Right ventricle myocardium inferior (tissue), 1 donor: ENCODE measurements around the gene DYNLL1. TPM values are rescaled to one million over a fixed set of nuclear protein-coding genes. Genes with fewer than 3 reads are reported as not detected.
"Not testable (repeated sequence)": the region's sequence is repeated elsewhere in the genome, so short reads cannot be mapped to it uniquely, and the experiment has no call there.

Experiments used
- ATAC-seq: fragments of 200-7000 bp; cut with Tn5 transposase; one replicate; pipeline ENCODE4 v1.9.1; 2020; ENCODE audit warnings: mild to moderate bottlenecking, moderate library complexity
- DNase-seq: peaks from one replicate; pipeline ENCODE4 v3.0.0; 2021; ENCODE audit errors: missing footprints
- intact Hi-C: fragments of 100-400 bp; cut with DNase I; formaldehyde crosslinking; loops from one replicate; pipeline ENCODE4 v1.11.0; 2022
- long read RNA-seq: library from polyadenylated mRNA; unstranded; transcript quantifications from one replicate; pipeline ENCODE4 v2.0.0, GENCODE V29; 2021
- total RNA-seq: library from RNA; stranded (reverse); fragmentation: NEBNext Ultra II Directional; extraction: Animal tissue kit (Norgen Biotek cat#: 25700); gene quantifications from one replicate; pipeline ENCODE4 v1.2.1, GENCODE V29; 2021
- donor health status: DM: no; HTN: yes; CAD: no; lungs with severe emphysema.

DYNLL1 gene
- total RNA-seq: 166 TPM
- long read RNA-seq, transcript DYNLL1-201 (3 exons, 720 nt): major isoform, 16 of 25 reads
- long read RNA-seq, partial matches to known transcripts: 0 of 25 reads
- long read RNA-seq, other reads (novel, unspliced or antisense): 1 of 25 reads

DNA sequence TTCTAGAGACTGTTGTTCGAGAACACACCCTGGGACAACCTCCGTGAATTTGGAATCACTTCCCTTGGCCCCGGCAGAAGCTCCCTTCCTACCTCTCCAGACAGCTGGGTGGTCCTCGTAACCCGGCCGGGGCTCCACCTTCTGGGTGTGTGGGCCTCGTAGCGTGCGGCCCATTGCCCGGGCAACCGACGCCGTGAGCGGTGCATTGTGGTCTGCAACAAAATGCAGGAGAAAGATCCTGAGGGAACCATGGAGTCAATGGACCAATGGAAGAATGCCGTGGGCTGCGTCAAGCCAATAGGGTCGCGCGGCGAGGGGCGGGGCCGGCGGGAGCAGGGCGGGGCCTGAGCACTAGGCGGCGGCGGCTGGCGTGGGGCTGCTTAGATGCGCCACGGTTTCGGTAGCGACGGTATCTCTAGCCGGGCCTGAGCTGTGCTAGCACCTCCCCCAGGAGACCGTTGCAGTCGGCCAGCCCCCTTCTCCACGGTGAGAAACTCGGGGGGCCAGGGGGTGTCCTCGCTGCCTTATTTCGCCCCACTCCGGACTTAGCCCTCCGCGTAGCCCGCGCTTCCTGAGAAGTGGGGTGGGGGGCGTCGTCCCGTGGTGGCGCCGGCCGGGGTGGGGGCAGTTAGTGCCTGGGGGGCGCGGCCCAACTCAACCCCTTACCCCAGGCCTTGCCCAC lies at the start of gene DYNLL1:
Gene DYNLL1, plus strand, starts transcription at position 383 of the 682 bp plus-strand sequence. CDS start 309 bp downstream, outside the sequence.
- ATAC-seq (peak; percentile 98), DNase-seq (peak; percentile 97)
- intact Hi-C loops: loop anchor here (1.0 to 5.0 kb wide), 2 partner anchors 27 to 49 kb away; partner anchors contain the start of genes GATC, SRSF9 and TRIAP1

DNA sequence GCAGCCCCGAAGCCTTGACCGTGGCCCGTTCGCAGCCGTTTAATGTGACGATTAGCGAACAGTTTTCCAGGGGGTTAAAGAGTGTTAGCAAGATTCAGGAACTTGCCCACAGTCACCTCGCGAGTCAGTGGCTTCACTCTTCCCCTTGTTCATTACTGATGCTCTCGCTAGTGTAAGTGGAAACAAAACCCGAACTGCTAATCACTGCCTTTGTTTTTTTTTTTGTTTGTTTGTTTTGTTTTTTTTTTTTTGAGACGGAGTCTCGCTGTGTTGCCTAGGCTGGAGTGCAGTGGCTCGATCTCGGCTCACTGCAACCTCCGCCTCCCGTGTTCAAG lies 49.1 kb upstream of the DYNLL1 start:
- not testable (repeated sequence) for DNase-seq, ATAC-seq

DNA sequence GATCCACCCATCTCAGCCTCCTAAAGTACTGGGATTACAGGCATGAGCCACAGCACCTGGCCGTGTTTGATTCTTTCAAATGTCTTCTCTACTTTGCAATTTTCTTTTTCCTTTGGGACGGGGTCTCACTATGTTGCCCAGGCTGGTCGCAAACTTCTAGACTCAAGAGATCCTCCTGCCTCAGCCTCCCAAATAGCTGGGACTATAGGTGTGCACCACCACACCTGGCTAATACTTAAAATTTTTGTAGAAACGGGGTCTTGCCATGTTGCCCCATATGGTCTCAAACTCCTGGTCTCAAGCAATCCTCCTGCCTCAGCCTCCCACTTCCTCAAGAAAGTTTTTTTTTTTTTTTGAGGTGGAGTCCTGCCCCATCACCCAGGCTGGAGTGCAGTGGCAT lies 47.9 kb upstream of the DYNLL1 start:
- DNase-seq: no peak
- intact Hi-C loops: loop anchor here (5.0 kb wide), 1 partner anchor 49 kb away; the partner anchor contains the start of gene DYNLL1
- ATAC-seq: no peak

More for the DNA sequence above, 49.1 kb upstream of the DYNLL1 start:
- intact Hi-C loops: loop anchor here (5.0 kb wide), 1 partner anchor 50 kb away; the partner anchor contains the start of gene DYNLL1

- intact Hi-C loops, DNase-seq, ATAC-seq: not testable (repeated sequence)
Observed at GRCh38 chr12:120452524-120452923, 43.4 kb upstream of the DYNLL1 start.

- ATAC-seq (no peak), DNase-seq (no peak)
Observed at GRCh38 chr12:120453060-120453750, 42.7 kb upstream of the DYNLL1 start.

DNA sequence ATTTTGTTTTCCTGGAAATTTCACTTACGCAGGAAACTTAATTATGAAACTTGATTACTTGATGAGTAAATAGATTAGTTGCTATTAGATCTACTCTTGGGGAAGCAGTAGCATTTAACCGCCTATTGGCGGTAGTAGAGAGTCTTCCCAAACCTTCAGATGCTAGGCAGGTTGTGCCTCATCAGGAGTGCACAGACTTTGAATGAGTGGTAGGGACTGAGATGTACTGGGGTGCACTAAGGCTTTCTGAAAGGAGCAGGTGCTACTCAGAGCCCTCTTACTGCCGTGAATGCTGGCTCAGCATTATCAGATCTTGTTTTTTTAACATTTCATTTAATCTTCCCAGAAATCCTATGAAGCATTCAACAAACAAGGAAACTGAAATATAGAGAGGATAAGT lies 41.9 kb upstream of the DYNLL1 start:
- no peak for DNase-seq
- no peak for ATAC-seq
- intact Hi-C loops: no loop called here

More at GRCh38 chr12:120453060-120453750, 42.7 kb upstream of the DYNLL1 start:
- intact Hi-C loops: no loop called here

GRCh38 chr12:120455302-120455701 lies 40.6 kb upstream of the DYNLL1 start:
- intact Hi-C loops: no loop called here
- ATAC-seq (no peak), DNase-seq (no peak)

- DNase-seq (no peak), ATAC-seq (no peak)
- intact Hi-C loops: no loop called here
Observed at GRCh38 chr12:120457133-120457532, 38.8 kb upstream of the DYNLL1 start.

DNA sequence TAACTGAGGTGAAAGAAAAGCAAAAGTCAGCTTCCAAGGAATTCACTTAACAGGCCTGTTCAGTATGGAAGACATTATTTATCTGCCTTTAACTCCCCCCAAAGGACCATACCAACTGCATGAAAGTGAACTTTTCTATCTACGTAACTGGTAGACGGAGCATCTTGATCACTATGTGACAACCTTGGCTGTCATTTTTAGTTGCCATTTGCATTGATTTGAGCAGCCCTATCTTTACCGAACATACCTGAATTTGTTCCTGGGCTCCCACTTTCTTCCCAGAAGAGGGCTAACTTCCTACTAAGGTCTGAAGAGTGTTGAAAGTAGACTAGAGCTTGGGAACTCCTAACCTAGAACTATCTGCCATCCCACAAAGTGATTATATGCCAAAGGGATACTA lies 35.8 kb upstream of the DYNLL1 start:
- ATAC-seq (no peak), DNase-seq (no peak)
- intact Hi-C loops: no loop called here

DNA sequence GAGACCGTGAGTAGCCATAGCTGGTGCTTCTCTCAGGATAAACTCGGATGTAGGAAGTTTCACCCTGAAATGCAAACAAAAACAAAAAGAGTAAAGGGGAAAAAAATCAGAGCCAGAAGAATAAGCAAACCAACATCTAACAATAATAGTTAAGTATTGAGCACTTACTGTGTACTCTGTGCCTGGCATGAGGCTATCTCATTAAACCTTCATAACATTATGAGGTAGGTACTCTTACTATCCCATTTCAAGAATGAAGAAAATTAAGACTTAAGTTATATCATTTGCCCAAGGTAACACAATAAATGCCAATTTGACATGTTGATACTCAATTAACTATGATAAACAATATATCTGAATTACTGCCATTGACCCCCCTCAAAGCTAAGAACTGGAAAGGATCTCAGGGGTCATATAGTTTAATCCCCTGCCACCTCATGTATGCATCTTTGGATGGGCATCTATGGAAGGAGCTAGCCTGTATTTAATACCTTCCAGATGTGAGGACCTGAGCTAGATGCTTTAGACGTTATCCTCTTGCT lies 33.7 kb upstream of the DYNLL1 start:
- intact Hi-C loops: no loop called here
- no peak for DNase-seq
- no peak for ATAC-seq

DNA sequence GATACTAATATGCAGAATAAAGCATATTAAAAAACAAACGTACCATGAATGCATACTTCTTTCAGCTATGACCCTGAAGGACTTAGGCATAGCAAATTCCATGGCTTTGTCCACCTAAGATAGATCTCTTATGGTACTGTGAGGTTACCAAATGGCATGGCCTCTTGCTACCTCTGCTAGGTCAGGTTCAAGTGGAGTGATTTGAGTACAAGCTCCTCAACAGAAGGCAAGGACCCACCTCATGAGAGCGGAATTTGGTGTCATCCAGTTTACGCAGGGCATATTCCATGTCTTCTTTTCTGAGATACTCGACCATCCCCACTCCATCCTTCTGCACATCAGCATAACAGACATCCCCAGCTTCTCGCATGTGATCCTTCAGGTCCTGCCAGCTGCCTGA lies 32.2 kb upstream of the DYNLL1 start:
- ATAC-seq (no peak), DNase-seq (no peak)
- intact Hi-C loops: no loop called here

DNA sequence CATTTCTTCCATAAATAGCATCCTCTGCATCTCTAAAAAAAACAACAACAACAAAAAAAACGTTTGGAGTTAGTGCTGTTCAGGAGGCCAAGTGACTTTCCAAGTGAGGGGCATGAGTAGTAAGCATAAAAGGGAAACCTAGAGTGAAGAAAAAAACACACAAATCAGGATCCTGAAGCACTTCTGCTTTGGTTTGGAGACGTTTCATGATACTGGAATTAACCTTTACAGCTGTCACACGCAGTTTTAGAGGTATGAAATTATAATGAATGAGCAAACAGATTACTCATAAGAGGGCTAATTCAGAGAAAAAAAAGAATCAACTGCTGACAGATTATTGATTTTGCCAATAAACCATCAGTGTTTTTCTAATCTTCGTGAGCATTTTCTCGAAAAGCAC lies 30.2 kb upstream of the DYNLL1 start:
- ATAC-seq (no peak), DNase-seq (no peak)
- intact Hi-C loops: no loop called here

GRCh38 chr12:120466560-120467315 lies 29.2 kb upstream of the DYNLL1 start:
- no peak for DNase-seq
- intact Hi-C loops: no loop called here
- ATAC-seq: no peak

- DNase-seq (no peak), ATAC-seq (no peak)
- intact Hi-C loops: no loop called here
Observed at GRCh38 chr12:120467439-120467838, 28.5 kb upstream of the DYNLL1 start.

DNA sequence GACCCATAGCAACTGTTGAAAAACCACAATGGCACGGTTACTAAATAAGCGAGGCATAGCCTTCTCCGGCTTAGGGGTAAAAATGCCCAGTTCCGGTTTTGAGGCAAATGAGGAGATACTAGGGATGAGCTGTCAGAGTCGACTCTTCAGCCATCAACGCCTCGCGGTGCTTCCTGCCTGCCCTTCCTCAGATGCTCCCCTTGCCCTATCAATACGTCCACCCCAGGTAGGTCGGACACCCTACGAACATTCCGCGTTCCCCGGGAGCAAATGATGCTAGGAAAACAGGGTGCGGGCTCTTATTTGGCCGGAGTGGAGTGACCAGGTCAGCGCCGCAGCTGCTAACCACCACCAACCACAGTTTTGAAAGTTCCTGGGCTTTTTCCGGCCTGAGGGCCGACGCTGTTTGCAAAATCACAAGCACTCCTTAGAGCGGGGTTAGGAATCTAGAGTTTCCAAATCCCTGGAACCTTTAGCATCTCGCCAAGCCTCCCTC lies 27.5 kb upstream of the DYNLL1 start:
- intact Hi-C loops: no loop called here
- ATAC-seq: no peak
- DNase-seq: no peak

GRCh38 chr12:120468821-120469449 lies 27.0 kb upstream of the DYNLL1 start:
- DNase-seq (peak; percentile 74), ATAC-seq (peak; percentile 18)
- intact Hi-C loops: loop anchor here (1.0 kb wide), 1 partner anchor 27 kb away; the partner anchor contains the start of gene DYNLL1

GRCh38 chr12:120469450-120470149 lies 26.3 kb upstream of the DYNLL1 start, which contains the start of gene SRSF9:
SRSF9 (minus strand) TSS chr12:120469748; CDS start chr12:120469609, 139 bp downstream.
- intact Hi-C loops: loop anchor here (1.0 kb wide), 1 partner anchor 27 kb away; the partner anchor contains the start of gene DYNLL1
- peak; percentile 98 for ATAC-seq
- DNase-seq: peak; percentile 98
